B cell (primary cell): ENCODE data around the gene CDKN2C.

ENCODE experiments used
- CTCF ChIP-seq: fragments of 200-600 bp; IDR thresholded peaks from one replicate; pipeline ENCODE4 v1.8.0; 2022; ENCODE audit warnings: antibody characterized with exemption, mild to moderate bottlenecking
- EZH2 ChIP-seq: IDR thresholded peaks from 2 replicates; pipeline ENCODE4 v1.6.1; 2012; ENCODE audit warnings: borderline replicate concordance, low read depth, mild to moderate bottlenecking, moderate library complexity, low read length; ENCODE audit not compliant: insufficient read depth, poor library complexity, severe bottlenecking

GRCh38 chr1:50973255-50973654, 3.2 kb downstream of the CDKN2C start:
- TF ChIP-seq CTCF (no peak), EZH2 (no peak)
